ENCODE data around the gene UNC119.

- no peak for TF ChIP-seq POLR2A (IDR thresholded peaks at IDR 0.05)
- TF ChIP-seq, protein P1, sequence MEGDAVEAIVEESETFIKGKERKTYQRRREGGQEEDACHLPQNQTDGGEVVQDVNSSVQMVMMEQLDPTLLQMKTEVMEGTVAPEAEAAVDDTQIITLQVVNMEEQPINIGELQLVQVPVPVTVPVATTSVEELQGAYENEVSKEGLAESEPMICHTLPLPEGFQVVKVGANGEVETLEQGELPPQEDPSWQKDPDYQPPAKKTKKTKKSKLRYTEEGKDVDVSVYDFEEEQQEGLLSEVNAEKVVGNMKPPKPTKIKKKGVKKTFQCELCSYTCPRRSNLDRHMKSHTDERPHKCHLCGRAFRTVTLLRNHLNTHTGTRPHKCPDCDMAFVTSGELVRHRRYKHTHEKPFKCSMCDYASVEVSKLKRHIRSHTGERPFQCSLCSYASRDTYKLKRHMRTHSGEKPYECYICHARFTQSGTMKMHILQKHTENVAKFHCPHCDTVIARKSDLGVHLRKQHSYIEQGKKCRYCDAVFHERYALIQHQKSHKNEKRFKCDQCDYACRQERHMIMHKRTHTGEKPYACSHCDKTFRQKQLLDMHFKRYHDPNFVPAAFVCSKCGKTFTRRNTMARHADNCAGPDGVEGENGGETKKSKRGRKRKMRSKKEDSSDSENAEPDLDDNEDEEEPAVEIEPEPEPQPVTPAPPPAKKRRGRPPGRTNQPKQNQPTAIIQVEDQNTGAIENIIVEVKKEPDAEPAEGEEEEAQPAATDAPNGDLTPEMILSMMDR (IDR thresholded peaks at IDR 0.05) = no peak
Observed at GRCh38 chr17:28584434-28584833, 32.0 kb upstream of the UNC119 start.

Measured in body of pancreas (tissue), 4 donors.